Measurements from ENCODE around the gene SLC17A9.

GRCh38 chr20:62975251-62975760 is 22.8 kb downstream of the SLC17A9 start:
- TF ChIP-seq CTCF (conservative IDR thresholded peaks at IDR 0.05; ENCODE audit: low read depth, low read length) (no peak), EZH2 (IDR thresholded peaks at IDR 0.05; ENCODE audit: borderline replicate concordance, low read depth, low read length, poor library complexity, severe bottlenecking) (no peak)

All from A673 (cell line).